ENCODE data around the gene SLC26A1. TPM values are rescaled to one million over a fixed set of nuclear protein-coding genes. Genes with fewer than 3 reads are reported as not detected.

SLC26A1 gene
- total RNA-seq, 1 experiment from 2014 or later = 0.22 TPM

DNA sequence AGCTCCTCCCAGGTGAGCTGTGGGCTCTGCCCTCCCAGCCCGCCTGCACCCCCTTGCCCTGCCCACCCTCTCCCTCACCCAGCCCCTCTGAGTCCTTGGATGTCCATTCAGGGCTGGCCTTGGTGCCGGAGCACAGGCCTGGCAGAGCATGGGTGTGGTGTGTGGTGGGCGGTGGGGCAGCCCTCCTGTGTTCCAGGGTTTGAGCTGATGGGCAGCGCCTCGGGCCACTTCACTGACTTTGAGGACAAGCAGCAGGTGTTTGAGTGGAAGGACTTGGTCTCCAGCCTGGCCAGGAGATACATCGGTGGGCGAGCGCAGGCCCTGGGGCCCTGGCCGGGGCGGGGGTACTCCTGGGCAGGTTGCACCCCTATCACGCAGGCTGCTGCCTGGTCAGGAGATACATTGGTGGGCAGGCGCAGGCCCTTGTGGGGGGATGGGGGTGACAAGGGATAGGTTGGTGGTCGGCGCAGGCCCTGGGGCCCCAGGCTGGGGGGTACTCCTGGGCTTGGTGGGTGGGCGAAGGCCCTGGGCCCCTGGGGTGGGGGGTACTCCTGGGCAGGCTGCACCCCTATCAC, 7.6 kb upstream of the SLC26A1 start:
- Histone ChIP-seq H3K9me2 (ENCODE audit: insufficient read depth) (no peaks in the 10 kb centered on the region), H3K79me2 (ENCODE audit: insufficient read depth, low read length) (no peaks in the 10 kb centered on the region), H3K4me3 (replicated peaks in 1 of 2; ENCODE audit: low read depth in 1 of 2, low read length in 2 of 2) (no peak overlapping the region), H3K9me3 (ENCODE audit: control insufficient read depth in 1 of 2, insufficient read depth in 1 of 2, low read depth in 1 of 2, low read length in 2 of 2) (no peaks in the 10 kb centered on the region), H3K27me3 (ENCODE audit: insufficient read depth, low read length) (no peaks in the 10 kb centered on the region), H3K4me2 (ENCODE audit: low read length) (no peak overlapping the region), H4K20me1 (ENCODE audit: insufficient read depth) (no peaks in the 10 kb centered on the region), H3K4me1 (ENCODE audit: control insufficient read depth in 1 of 2, insufficient read depth in 2 of 2, low read length in 2 of 2) (no peaks in the 10 kb centered on the region; a peak in 1 of 4 replicates), H3K36me3 (ENCODE audit: control insufficient read depth in 1 of 2, insufficient read depth in 2 of 2, low read length in 2 of 2) (no peaks in the 10 kb centered on the region), H3K9ac (ENCODE audit: low read length) (no peak overlapping the region), H3K27ac (ENCODE audit: low read depth, low read length) (no peak overlapping the region), H2AFZ (ENCODE audit: low read depth, low read length, poor library complexity, severe bottlenecking) (no peak overlapping the region)
- no TSS peak for BruUV-seq (replicated peaks)
- intact Hi-C loops (cut with micrococcal nuclease) = no loop called here
- no peak for DNase-seq (ENCODE audit: low read depth, low spot score)
- ChIA-PET POLR2A (no interaction called here), RAD21 (ENCODE audit: low non-redundant PET in 1 of 2, low total read pairs in 2 of 2, uncharacterized antibody in 2 of 2, unreplicated experiment in 2 of 2) (no interaction called here), CTCF (no interaction called here)
- no peak for TF ChIP-seq RAD21 (IDR thresholded peaks at IDR 0.05; ENCODE audit: low read depth)
- no peak for TF ChIP-seq ELF1 (IDR thresholded peaks at IDR 0.05; ENCODE audit: borderline replicate concordance, low read depth)
- TF ChIP-seq FOSL1 (IDR thresholded peaks at IDR 0.05; ENCODE audit: low read depth) = no peak
- TF ChIP-seq, protein P1, sequence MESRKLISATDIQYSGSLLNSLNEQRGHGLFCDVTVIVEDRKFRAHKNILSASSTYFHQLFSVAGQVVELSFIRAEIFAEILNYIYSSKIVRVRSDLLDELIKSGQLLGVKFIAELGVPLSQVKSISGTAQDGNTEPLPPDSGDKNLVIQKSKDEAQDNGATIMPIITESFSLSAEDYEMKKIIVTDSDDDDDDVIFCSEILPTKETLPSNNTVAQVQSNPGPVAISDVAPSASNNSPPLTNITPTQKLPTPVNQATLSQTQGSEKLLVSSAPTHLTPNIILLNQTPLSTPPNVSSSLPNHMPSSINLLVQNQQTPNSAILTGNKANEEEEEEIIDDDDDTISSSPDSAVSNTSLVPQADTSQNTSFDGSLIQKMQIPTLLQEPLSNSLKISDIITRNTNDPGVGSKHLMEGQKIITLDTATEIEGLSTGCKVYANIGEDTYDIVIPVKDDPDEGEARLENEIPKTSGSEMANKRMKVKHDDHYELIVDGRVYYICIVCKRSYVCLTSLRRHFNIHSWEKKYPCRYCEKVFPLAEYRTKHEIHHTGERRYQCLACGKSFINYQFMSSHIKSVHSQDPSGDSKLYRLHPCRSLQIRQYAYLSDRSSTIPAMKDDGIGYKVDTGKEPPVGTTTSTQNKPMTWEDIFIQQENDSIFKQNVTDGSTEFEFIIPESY (IDR thresholded peaks at IDR 0.05; ENCODE audit: extremely low read depth, insufficient replicate concordance, low read length) = no peak
- no peak for TF ChIP-seq SP1 (IDR thresholded peaks at IDR 0.05; ENCODE audit: low read depth)
- no peak for TF ChIP-seq EGR1 (IDR thresholded peaks at IDR 0.05; ENCODE audit: low read depth)
- TF ChIP-seq CBX3 (IDR thresholded peaks at IDR 0.05; ENCODE audit: low read depth) = no peak
- no peak for ATAC-seq

DNA sequence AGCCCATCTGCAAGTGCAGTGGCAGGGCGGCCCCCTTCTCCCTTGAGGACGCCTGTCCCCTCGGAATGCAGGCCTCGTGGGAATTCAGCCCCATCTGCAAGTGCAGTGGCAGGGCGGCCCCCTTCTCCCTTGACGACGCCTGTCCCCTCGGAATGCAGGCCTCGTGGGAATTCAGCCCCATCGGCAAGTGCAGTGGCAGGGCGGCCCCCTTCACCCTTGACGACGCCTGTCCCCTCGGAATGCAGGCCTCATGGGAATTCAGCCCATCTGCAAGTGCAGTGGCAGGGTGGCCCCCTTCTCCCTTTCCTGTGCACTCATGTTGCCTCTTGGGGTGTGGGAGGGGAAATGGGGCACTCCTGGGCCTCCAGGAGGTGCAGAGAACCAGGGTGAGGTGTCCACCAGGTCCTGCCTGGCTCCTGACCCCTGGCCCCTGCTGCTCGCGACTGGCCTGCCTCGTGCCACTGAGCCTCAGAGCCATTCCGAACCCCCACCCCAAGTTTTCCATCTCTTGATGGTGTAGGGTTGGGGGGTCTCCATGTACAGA, 6.8 kb upstream of the SLC26A1 start:
- Histone ChIP-seq H3K36me3 (ENCODE audit: control insufficient read depth in 1 of 2, insufficient read depth in 2 of 2, low read length in 2 of 2) (no peaks in the 10 kb centered on the region), H3K27ac (ENCODE audit: low read depth, low read length) (no peak overlapping the region), H3K9me3 (ENCODE audit: control insufficient read depth in 1 of 2, insufficient read depth in 1 of 2, low read depth in 1 of 2, low read length in 2 of 2) (no peaks in the 10 kb centered on the region), H3K4me1 (ENCODE audit: control insufficient read depth in 1 of 2, insufficient read depth in 2 of 2, low read length in 2 of 2) (no peaks in the 10 kb centered on the region; a peak in 1 of 4 replicates), H2AFZ (ENCODE audit: low read depth, low read length, poor library complexity, severe bottlenecking) (no peak overlapping the region), H3K9ac (ENCODE audit: low read length) (no peak overlapping the region), H3K9me2 (ENCODE audit: insufficient read depth) (no peaks in the 10 kb centered on the region), H3K79me2 (ENCODE audit: insufficient read depth, low read length) (no peaks in the 10 kb centered on the region), H3K4me2 (ENCODE audit: low read length) (no peak overlapping the region), H3K27me3 (ENCODE audit: insufficient read depth, low read length) (no peaks in the 10 kb centered on the region), H4K20me1 (ENCODE audit: insufficient read depth) (no peaks in the 10 kb centered on the region), H3K4me3 (replicated peaks in 1 of 2; ENCODE audit: low read depth in 1 of 2, low read length in 2 of 2) (no peak overlapping the region)
- ChIA-PET RAD21 (ENCODE audit: low non-redundant PET in 1 of 2, low total read pairs in 2 of 2, uncharacterized antibody in 2 of 2, unreplicated experiment in 2 of 2) (no interaction called here), CTCF (no interaction called here), POLR2A (no interaction called here)
- ATAC-seq = no peak
- BruUV-seq (replicated peaks) = no TSS peak
- intact Hi-C loops (cut with micrococcal nuclease) = no loop called here
- DNase-seq (ENCODE audit: low read depth, low spot score) = no peak
- TF ChIP-seq POLR2AphosphoS5 (IDR thresholded peaks at IDR 0.05; ENCODE audit: low read depth, low read length) = no peak
- TF ChIP-seq EZH2 (IDR thresholded peaks at IDR 0.05) = no peak
- TF ChIP-seq, protein P2, sequence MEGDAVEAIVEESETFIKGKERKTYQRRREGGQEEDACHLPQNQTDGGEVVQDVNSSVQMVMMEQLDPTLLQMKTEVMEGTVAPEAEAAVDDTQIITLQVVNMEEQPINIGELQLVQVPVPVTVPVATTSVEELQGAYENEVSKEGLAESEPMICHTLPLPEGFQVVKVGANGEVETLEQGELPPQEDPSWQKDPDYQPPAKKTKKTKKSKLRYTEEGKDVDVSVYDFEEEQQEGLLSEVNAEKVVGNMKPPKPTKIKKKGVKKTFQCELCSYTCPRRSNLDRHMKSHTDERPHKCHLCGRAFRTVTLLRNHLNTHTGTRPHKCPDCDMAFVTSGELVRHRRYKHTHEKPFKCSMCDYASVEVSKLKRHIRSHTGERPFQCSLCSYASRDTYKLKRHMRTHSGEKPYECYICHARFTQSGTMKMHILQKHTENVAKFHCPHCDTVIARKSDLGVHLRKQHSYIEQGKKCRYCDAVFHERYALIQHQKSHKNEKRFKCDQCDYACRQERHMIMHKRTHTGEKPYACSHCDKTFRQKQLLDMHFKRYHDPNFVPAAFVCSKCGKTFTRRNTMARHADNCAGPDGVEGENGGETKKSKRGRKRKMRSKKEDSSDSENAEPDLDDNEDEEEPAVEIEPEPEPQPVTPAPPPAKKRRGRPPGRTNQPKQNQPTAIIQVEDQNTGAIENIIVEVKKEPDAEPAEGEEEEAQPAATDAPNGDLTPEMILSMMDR (IDR thresholded peaks at IDR 0.05 in 2 of 3, conservative IDR thresholded peaks at IDR 0.05 in 1 of 3; ENCODE audit: borderline replicate concordance in 1 of 3, insufficient read depth in 1 of 3, low read depth in 2 of 3, low read length in 2 of 3) = no peak
- no peak for TF ChIP-seq EZH2phosphoT487 (IDR thresholded peaks at IDR 0.05; ENCODE audit: borderline replicate concordance)
- TF ChIP-seq, protein P3, sequence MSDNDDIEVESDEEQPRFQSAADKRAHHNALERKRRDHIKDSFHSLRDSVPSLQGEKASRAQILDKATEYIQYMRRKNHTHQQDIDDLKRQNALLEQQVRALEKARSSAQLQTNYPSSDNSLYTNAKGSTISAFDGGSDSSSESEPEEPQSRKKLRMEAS (IDR thresholded peaks at IDR 0.05) = no peak
- TF ChIP-seq TCF7L2 (IDR thresholded peaks at IDR 0.05; ENCODE audit: borderline replicate concordance, extremely low read depth, insufficient read depth, insufficient read length) = no peak
- TF ChIP-seq, protein P1 (IDR thresholded peaks at IDR 0.05; ENCODE audit: extremely low read depth, insufficient replicate concordance, low read length) = no peak
